ENCODE results near the gene TOMM70. TPM values are rescaled to one million over a fixed set of nuclear protein-coding genes. Genes with fewer than 3 reads are reported as not detected.

The TOMM70 gene
- total RNA-seq, 2 experiments from 2014 or later, result 56.2 to 57.8 TPM

DNA sequence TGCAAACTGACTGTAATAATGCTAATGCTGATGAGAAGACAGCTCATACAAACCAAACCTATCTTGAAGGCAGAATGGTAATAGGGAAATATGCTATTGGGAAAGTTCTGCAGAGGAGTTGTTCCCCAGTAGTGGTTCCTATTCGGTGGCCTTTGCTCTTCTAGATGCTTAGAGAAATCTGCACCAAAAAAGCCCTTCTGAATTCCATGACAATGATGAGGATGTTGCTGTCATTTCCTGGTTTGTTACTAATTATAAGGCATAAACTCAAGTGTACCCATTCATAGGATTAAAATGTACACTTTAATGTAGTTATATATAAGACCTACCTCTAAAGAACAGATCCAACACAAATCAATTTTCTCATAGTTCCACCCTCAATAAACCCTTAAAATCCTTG lies 30.1 kb downstream of the TOMM70 start:
- TF ChIP-seq CTCF (IDR thresholded peaks at IDR 0.05), result no peak
- no peaks in the 10 kb centered on the region for H3K27me3 Mint-ChIP-seq
- ChIA-PET POLR2A (no interaction called here), CTCF (no interaction called here)
- H3K4me3 Mint-ChIP-seq, result no peak overlapping the region
- ATAC-seq (no peak), DNase-seq (no peak)
- intact Hi-C loops (cut with micrococcal nuclease), result no loop called here
- H3K9me3 Mint-ChIP-seq, result no peaks in the 10 kb centered on the region
- H3K27ac Mint-ChIP-seq, result no peak overlapping the region
- H3K4me1 Mint-ChIP-seq (ENCODE audit: low read depth), result no peaks in the 10 kb centered on the region
- peaks cover 19% of the 10 kb centered on the region for H3K36me3 Mint-ChIP-seq (ENCODE audit: low read depth)

DNA sequence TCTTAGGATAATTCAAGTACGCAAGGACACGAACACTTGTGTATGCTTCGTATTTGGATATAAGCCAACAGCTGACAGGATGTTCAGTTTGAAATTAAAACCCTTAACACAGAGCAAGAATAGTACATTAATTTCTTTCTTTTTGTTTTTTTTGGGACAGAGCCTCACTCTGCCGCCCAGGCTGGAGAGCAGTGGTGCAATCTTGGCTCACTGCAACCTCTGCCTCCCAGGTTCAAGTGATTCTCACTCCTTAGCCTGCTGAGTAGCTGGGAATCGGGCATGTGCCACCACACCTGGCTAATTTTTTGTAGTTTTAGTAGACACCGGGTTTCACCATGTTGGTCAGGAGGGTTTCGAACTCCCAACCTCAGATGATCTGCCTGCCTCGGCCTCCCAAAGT lies 32.4 kb downstream of the TOMM70 start:
- Mint-ChIP-seq H3K4me1 (ENCODE audit: low read depth) (no peaks in the 10 kb centered on the region), H3K4me3 (no peak overlapping the region), H3K36me3 (ENCODE audit: low read depth) (peaks cover 38% of the 10 kb centered on the region), H3K9me3 (no peaks in the 10 kb centered on the region), H3K27ac (no peak overlapping the region), H3K27me3 (no peaks in the 10 kb centered on the region)
- ATAC-seq (no peak), DNase-seq (no peak)
- no peak for TF ChIP-seq CTCF (IDR thresholded peaks at IDR 0.05)
- intact Hi-C loops (cut with micrococcal nuclease), result no loop called here
- ChIA-PET CTCF (interaction anchor here (0.9 kb wide), 1 partner anchor 257 kb away, joined by 3 read pairs; no protein-coding TSS in a partner anchor), POLR2A (no interaction called here)

DNA sequence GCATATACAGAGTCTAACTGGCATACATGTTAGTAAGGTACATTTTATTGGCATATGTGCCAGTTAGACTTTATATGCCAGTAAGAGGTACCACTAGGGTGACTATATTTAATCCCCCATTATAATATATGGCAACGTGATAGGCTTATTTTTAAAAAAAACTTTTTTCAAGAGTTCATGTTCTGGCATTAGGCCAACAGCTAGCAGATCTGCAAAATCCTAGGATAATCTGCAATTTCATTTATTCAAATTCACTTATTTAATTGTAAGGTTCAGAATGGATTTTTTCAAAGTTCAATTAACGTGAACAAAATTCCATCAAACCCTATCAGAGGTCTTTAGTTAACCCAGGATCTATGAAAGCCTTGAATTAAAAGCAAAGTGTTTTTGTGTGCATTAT lies 34.5 kb downstream of the TOMM70 start:
- no peak for TF ChIP-seq CTCF (IDR thresholded peaks at IDR 0.05)
- no peak overlapping the region for H3K27ac Mint-ChIP-seq
- ATAC-seq, result no peak
- CTCF ChIA-PET, result no interaction called here
- H3K4me3 Mint-ChIP-seq, result no peak overlapping the region
- POLR2A ChIA-PET, result no interaction called here
- no peaks in the 10 kb centered on the region for H3K9me3 Mint-ChIP-seq
- no peak for DNase-seq
- no peaks in the 10 kb centered on the region for H3K4me1 Mint-ChIP-seq (ENCODE audit: low read depth)
- intact Hi-C loops (cut with micrococcal nuclease), result no loop called here
- H3K27me3 Mint-ChIP-seq, result no peaks in the 10 kb centered on the region
- peaks cover 53% of the 10 kb centered on the region for H3K36me3 Mint-ChIP-seq (ENCODE audit: low read depth)

DNA sequence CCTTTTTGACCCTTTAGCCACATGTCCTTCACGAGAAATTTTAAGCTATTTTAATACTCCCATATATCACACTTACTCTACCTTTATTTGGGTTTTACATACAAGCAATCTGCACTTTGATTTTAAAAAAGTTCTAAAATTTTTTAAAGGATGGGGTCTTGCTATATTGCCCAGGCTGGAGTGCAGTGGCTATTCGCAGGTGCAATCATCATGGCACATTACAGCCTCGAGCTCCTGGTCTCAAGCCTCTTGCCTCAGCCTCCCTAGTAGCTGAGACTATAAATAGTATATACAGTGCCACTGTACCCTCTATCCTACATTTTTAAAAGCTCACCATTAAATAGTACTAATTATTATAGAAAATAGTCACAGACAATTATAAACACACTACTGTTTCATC lies 36.5 kb downstream of the TOMM70 start:
- DNase-seq (no peak), ATAC-seq (no peak)
- POLR2A ChIA-PET, result interaction anchor here (1.0 to 1.1 kb wide), 3 partner anchors 9 to 37 kb away, joined by 3 to 4 read pairs (median 4); partner anchors contain the start of genes LNP1 and TOMM70
- Mint-ChIP-seq H3K4me3 (no peak overlapping the region), H3K36me3 (ENCODE audit: low read depth) (peaks cover 58% of the 10 kb centered on the region), H3K9me3 (no peaks in the 10 kb centered on the region), H3K4me1 (ENCODE audit: low read depth) (no peaks in the 10 kb centered on the region), H3K27ac (no peak overlapping the region), H3K27me3 (no peaks in the 10 kb centered on the region)
- intact Hi-C loops (cut with micrococcal nuclease), result no loop called here
- CTCF ChIA-PET, result interaction anchor here (1.1 to 1.9 kb wide), 2 partner anchors 16 to 104 kb away, joined by 3 to 4 read pairs; partner anchors contain the start of gene TBC1D23
- no peak for TF ChIP-seq CTCF (IDR thresholded peaks at IDR 0.05)

DNA sequence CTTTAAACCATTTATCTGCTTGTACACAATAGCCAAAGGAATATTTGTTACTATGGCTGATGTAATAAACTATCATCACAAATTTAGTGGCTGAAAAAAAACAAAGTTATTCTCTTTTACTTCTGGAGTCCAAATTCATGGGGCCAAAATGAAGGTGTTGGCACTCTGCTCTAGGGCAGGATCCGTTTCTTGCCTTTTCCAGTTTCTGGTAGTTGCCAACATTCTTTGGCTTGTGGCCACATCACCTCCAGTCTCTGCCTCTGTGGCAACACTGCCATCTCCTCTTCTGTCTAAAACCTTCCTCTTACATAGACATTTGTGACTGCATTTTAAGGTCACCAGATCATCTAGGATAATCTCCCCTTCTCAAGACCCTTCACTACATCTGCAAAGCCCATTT lies 39.0 kb downstream of the TOMM70 start:
- ATAC-seq (no peak), DNase-seq (no peak)
- Mint-ChIP-seq H3K27me3 (no peaks in the 10 kb centered on the region), H3K4me3 (no peak overlapping the region), H3K27ac (no peak overlapping the region), H3K9me3 (no peaks in the 10 kb centered on the region), H3K36me3 (ENCODE audit: low read depth) (peaks cover 66% of the 10 kb centered on the region), H3K4me1 (ENCODE audit: low read depth) (no peaks in the 10 kb centered on the region)
- no peak for TF ChIP-seq CTCF (IDR thresholded peaks at IDR 0.05)
- POLR2A ChIA-PET, result interaction anchor here (0.9 kb wide), 1 partner anchor 12 kb away, joined by 3 read pairs; no protein-coding TSS in a partner anchor
- CTCF ChIA-PET, result no interaction called here
- intact Hi-C loops (cut with micrococcal nuclease), result no loop called here

Measured in activated CD8-positive, alpha-beta T cell treated with anti-CD3 and anti-CD28 coated beads for 36 hours (primary cell).